SK-N-SH (cell line): ENCODE data around the gene PPP2R1A. TPM values are rescaled to one million over a fixed set of nuclear protein-coding genes. Genes with fewer than 3 reads are reported as not detected.

ENCODE experiments used
- CTCF ChIA-PET: fragments of 300-600, 350-600 bp; formaldehyde crosslinking; extraction: SDS; loops from one replicate; lab custom pipeline; 2021; lab: Yijun Ruan, JAX
- POLR2A ChIA-PET: fragments of 350-600 bp; sonication (Branson Sonifier 250); formaldehyde crosslinking; extraction: SDS; loops from one replicate; lab custom pipeline; 2020; ENCODE audit warnings: antibody characterized with exemption, inconsistent platforms; lab: Yijun Ruan, JAX
- DNase-seq: peaks from one replicate; pipeline ENCODE4 v3.0.0; 2012
- H2AFZ ChIP-seq: fragments of 200-600 bp; sonication (generic); 2 replicates; pipeline ENCODE4 v1.8.1; 2016; ENCODE audit warnings: antibody characterized with exemption, mild to moderate bottlenecking, low read depth
- H3F3A ChIP-seq: fragments of 200-600 bp; sonication (generic); replicated peaks from 2 replicates; pipeline ENCODE3; 2016; ENCODE audit warnings: antibody characterized with exemption, mild to moderate bottlenecking; ENCODE audit not compliant: insufficient read depth
- H3K27ac ChIP-seq, 2 experiments: fragments of 200-500 bp in 1 of 2; fragments of 200-600 bp in 1 of 2; sonication (Bioruptor generic) in 1 of 2; sonication (generic), shearing (Covaris generic) in 1 of 2; 2 replicates each; pipeline versions ENCODE4 v1.5.1 to v1.6.1; 2014 to 2016; ENCODE audit warnings: low read depth in 2 of 2, inconsistent platforms in 1 of 2, low read length in 1 of 2, mild to moderate bottlenecking in 1 of 2, mixed read lengths in 1 of 2
- H3K27me3 ChIP-seq: fragments of 200-600 bp; sonication (generic), shearing (Covaris generic); 2 replicates; pipeline ENCODE4 v1.6.1; 2016; ENCODE audit warnings: mixed run types; ENCODE audit not compliant: insufficient read depth
- H3K36me3 ChIP-seq, 2 experiments: fragments of 200-500 bp in 1 of 2; fragments of 200-600 bp in 1 of 2; sonication (Bioruptor generic) in 1 of 2; sonication (generic) in 1 of 2; replicated peaks in 1 of 2; 2 replicates each; pipeline versions ENCODE3 to v1.5.1; 2014 to 2016; ENCODE audit warnings: low read length in 1 of 2, mild to moderate bottlenecking in 1 of 2; ENCODE audit not compliant: insufficient read depth in 2 of 2, control insufficient read depth in 1 of 2
- H3K4me1 ChIP-seq, 2 experiments: fragments of 200-500 bp in 1 of 2; fragments of 200-600 bp in 1 of 2; sonication (Bioruptor generic) in 1 of 2; sonication (generic), shearing (Covaris generic) in 1 of 2; 2 replicates each; pipeline versions ENCODE4 v1.5.1 to v1.6.1; 2014 to 2016; ENCODE audit warnings: low read depth in 1 of 2, low read length in 1 of 2, mixed run types in 1 of 2; ENCODE audit not compliant: insufficient read depth in 2 of 2, control insufficient read depth in 1 of 2
- H3K4me2 ChIP-seq: fragments of 200-600 bp; sonication (generic), shearing (Covaris generic); 2 replicates; pipeline ENCODE4 v1.6.1; 2017; ENCODE audit warnings: mixed run types
- H3K4me3 ChIP-seq, 2 experiments: fragments of 200-500 bp in 1 of 2; fragments of 200-600 bp in 1 of 2; sonication (Bioruptor generic) in 1 of 2; sonication (generic), shearing (Covaris generic) in 1 of 2; 2 replicates each; pipeline versions ENCODE4 v1.5.1 to v1.8.1; 2014 to 2016; ENCODE audit warnings: low read depth in 2 of 2, inconsistent platforms in 1 of 2, low read length in 1 of 2, mild to moderate bottlenecking in 1 of 2, mixed read lengths in 1 of 2, moderate library complexity in 1 of 2
- H3K79me2 ChIP-seq: fragments of 200-600 bp; sonication (generic); 2 replicates; pipeline ENCODE4 v1.8.1; 2017; ENCODE audit warnings: mild to moderate bottlenecking; ENCODE audit not compliant: insufficient read depth
- H3K9ac ChIP-seq: fragments of 200-600 bp; sonication (generic); 2 replicates; pipeline ENCODE4 v1.6.1; 2017; ENCODE audit warnings: mixed run types
- H3K9me2 ChIP-seq: fragments of 200-600 bp; sonication (generic); 2 replicates; pipeline ENCODE4 v1.6.1; 2017; ENCODE audit warnings: mixed run types
- H3K9me3 ChIP-seq: fragments of 200-600 bp; sonication (generic); 2 replicates; pipeline ENCODE4 v1.6.1; 2017; ENCODE audit warnings: mixed run types, mild to moderate bottlenecking, moderate library complexity
- H4K20me1 ChIP-seq: fragments of 200-600 bp; sonication (generic); 2 replicates; pipeline ENCODE4 v1.6.1; 2017; ENCODE audit warnings: mild to moderate bottlenecking, mixed run types; ENCODE audit not compliant: insufficient read depth
- CHD2 ChIP-seq: fragments of 150-350 bp; IDR thresholded peaks from 2 replicates; pipeline ENCODE4 v1.6.1; 2018; ENCODE audit warnings: low read length; ENCODE audit not compliant: partially characterized antibody
- CTCF ChIP-seq: fragments of 200-600 bp; sonication (generic); IDR thresholded peaks from 2 replicates; pipeline ENCODE4 v1.6.1; 2017; ENCODE audit warnings: antibody characterized with exemption, mild to moderate bottlenecking, moderate library complexity
- EP300 ChIP-seq, 2 experiments: IDR thresholded peaks; 2 replicates each; pipeline versions ENCODE4 v1.4.0 to v1.6.1; 2012; ENCODE audit warnings: borderline replicate concordance in 1 of 2, low read depth in 1 of 2, low read length in 1 of 2
- FOXJ3 ChIP-seq: sonication (generic); formaldehyde crosslinking; IDR thresholded peaks from 2 replicates; pipeline ENCODE4 v1.5.1; 2020; ENCODE audit warnings: mild to moderate bottlenecking, missing genetic modification reagents
- GABPA ChIP-seq: IDR thresholded peaks from 2 replicates; pipeline ENCODE4 v1.4.0; 2012; ENCODE audit warnings: low read depth, mild to moderate bottlenecking
- GATA2 ChIP-seq: sonication (generic); formaldehyde crosslinking; IDR thresholded peaks from 2 replicates; pipeline ENCODE4 v1.5.0; 2020; ENCODE audit warnings: mild to moderate bottlenecking, missing genetic modification reagents
- IRF3 ChIP-seq: fragments of 150-350 bp; IDR thresholded peaks from 2 replicates; pipeline ENCODE4 v1.6.1; 2016; ENCODE audit warnings: mild to moderate bottlenecking, low read depth, low read length
- JUND ChIP-seq: IDR thresholded peaks from 2 replicates; pipeline ENCODE4 v1.4.0; 2012
- MEF2A ChIP-seq: IDR thresholded peaks from 2 replicates; pipeline ENCODE4 v1.4.0; 2012; ENCODE audit warnings: low read depth, borderline replicate concordance
- MXI1 ChIP-seq: IDR thresholded peaks from 2 replicates; pipeline ENCODE4 v1.6.1; 2012; ENCODE audit warnings: mild to moderate bottlenecking, low read depth, low read length, improper control_type of control experiment
- NFIC ChIP-seq: IDR thresholded peaks from 2 replicates; pipeline ENCODE4 v1.4.0; 2012; ENCODE audit warnings: borderline replicate concordance
- PBX3 ChIP-seq: IDR thresholded peaks from 2 replicates; pipeline ENCODE4; 2012
- POLR2AphosphoS5 ChIP-seq: IDR thresholded peaks from 2 replicates; pipeline ENCODE4 v1.6.1; 2012; ENCODE audit warnings: low read depth, low read length
- RAD21 ChIP-seq: IDR thresholded peaks from 2 replicates; pipeline ENCODE4 v1.6.1; 2012; ENCODE audit warnings: mild to moderate bottlenecking, low read length
- RCOR1 ChIP-seq: fragments of 150-350 bp; IDR thresholded peaks from 2 replicates; pipeline ENCODE4 v1.6.1; 2017; ENCODE audit warnings: antibody characterized with exemption, low read length
- RXRA ChIP-seq: IDR thresholded peaks from 2 replicates; pipeline ENCODE4 v1.4.0; 2012; ENCODE audit warnings: low read depth, mild to moderate bottlenecking, borderline replicate concordance
- SIN3A ChIP-seq: IDR thresholded peaks from 2 replicates; pipeline ENCODE4 v1.6.1; 2012; ENCODE audit warnings: low read depth, mild to moderate bottlenecking, low read length, moderate library complexity, borderline replicate concordance
- TAF1 ChIP-seq: IDR thresholded peaks from 2 replicates; pipeline ENCODE4 v1.6.1; 2012; ENCODE audit warnings: low read depth, mild to moderate bottlenecking, low read length, moderate library complexity, borderline replicate concordance
- TCF12 ChIP-seq: IDR thresholded peaks from 2 replicates; pipeline ENCODE4 v1.4.0; 2012
- YY1 ChIP-seq: IDR thresholded peaks from 2 replicates; pipeline ENCODE4 v1.4.0; 2012; ENCODE audit warnings: low read depth, mild to moderate bottlenecking
- WGBS: methylation state at CpG from one replicate; pipeline ENCODE4 v1.1.6; 2017; ENCODE audit warnings: low lambda C conversion rate; 5-methylcytosine and 5-hydroxymethylcytosine counted together
- polyA plus RNA-seq, 3 experiments: library from polyadenylated mRNA; depleted of rRNA; stranded (reverse); fragments of >200 nt; gene quantifications; 2 replicates each; pipeline ENCODE4 v1.2.3, GENCODE V29; 2012

The PPP2R1A gene
- polyA plus RNA-seq, 1 of the 3 experiments (the other 2 are of a cell fraction), result 163 TPM

- Histone ChIP-seq H3K4me2 (no peak overlapping the region), H3K9me3 (no peaks in the 10 kb centered on the region), H3K27me3 (no peaks in the 10 kb centered on the region), H2AFZ (no peak overlapping the region)
- TF ChIP-seq SIN3A, result no peak
- no peak for TF ChIP-seq TCF12
- TF ChIP-seq EP300 (IDR thresholded peaks at IDR 0.05; ENCODE audit: borderline replicate concordance in 1 of 2, low read depth in 1 of 2, low read length in 1 of 2), result no peak
- TF ChIP-seq GABPA, result no peak
- TF ChIP-seq MEF2A, result no peak
- no peak for TF ChIP-seq NFIC
- TF ChIP-seq TAF1, result no peak
- TF ChIP-seq YY1, result no peak
- TF ChIP-seq, all 33 proteins: peak for 0
- peaks cover 96% of the 10 kb centered on the region for H3K79me2 ChIP-seq
- ChIA-PET POLR2A (no interaction called here), CTCF (interaction anchor here (0.9 kb wide), 1 partner anchor 41 kb away, joined by 4 read pairs; no protein-coding TSS in a partner anchor)
- no peak overlapping the region for H3K9ac ChIP-seq
- WGBS, result 98% methylated on average over 5 of the region's 5 CpGs
- H4K20me1 ChIP-seq, result peaks cover 69% of the 10 kb centered on the region
- H3K4me3 ChIP-seq, result no peak overlapping the region
- H3K4me1 ChIP-seq, result peaks cover 7 to 19% of the 10 kb centered on the region in 2 experiments; a peak in 3 of 4 replicates
- no peak overlapping the region for H3K27ac ChIP-seq
- H3F3A ChIP-seq, result peaks cover 6% of the 10 kb centered on the region
- peaks cover 27 to 35% of the 10 kb centered on the region in 2 experiments for H3K36me3 ChIP-seq
- no peaks in the 10 kb centered on the region for H3K9me2 ChIP-seq
- DNase-seq, result no peak
Measured at GRCh38 chr19:52196256-52196967, 6.6 kb downstream of the PPP2R1A start.

DNA sequence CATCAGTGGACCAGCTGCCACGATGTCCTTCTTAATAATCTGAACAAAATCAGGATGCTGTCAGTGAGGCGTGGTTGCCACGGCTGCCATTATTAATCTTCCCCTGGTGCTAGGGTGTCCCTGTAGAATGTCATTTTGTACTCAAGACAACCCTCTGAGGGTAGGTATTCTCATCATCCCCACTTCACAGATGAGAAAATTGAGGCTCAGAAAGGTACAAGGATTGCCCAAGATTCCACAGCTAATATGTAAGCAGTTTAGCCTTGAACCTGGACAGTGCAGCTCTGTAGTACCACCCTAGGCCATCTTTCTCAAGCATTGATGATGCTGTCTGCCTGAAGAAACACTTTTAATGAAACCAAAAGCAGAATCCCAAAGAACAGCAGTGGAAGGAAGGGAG lies 8.1 kb downstream of the PPP2R1A start:
- H3K4me1 ChIP-seq, result peaks cover 2 to 14% of the 10 kb centered on the region in 2 experiments; a peak in 2 of 4 replicates
- H3K4me3 ChIP-seq, result no peak overlapping the region
- no peak for DNase-seq
- peaks cover 70% of the 10 kb centered on the region for H4K20me1 ChIP-seq
- H3K79me2 ChIP-seq, result peaks cover 96% of the 10 kb centered on the region
- no peak for TF ChIP-seq CTCF
- no peak for TF ChIP-seq NFIC
- no peak for TF ChIP-seq CHD2
- TF ChIP-seq RXRA, result no peak
- no peak for TF ChIP-seq EP300 (IDR thresholded peaks at IDR 0.05; ENCODE audit: borderline replicate concordance in 1 of 2, low read depth in 1 of 2, low read length in 1 of 2)
- TF ChIP-seq GATA2 (CRISPR knock-in tag), result no peak
- TF ChIP-seq POLR2AphosphoS5, result no peak
- no peak for TF ChIP-seq FOXJ3 (CRISPR knock-in tag)
- no peak for TF ChIP-seq RAD21
- no peak for TF ChIP-seq RCOR1
- TF ChIP-seq IRF3, result no peak
- no peak for TF ChIP-seq MXI1
- TF ChIP-seq JUND, result no peak
- no peak for TF ChIP-seq PBX3
- H3K27ac ChIP-seq, result no peak overlapping the region
- H3K4me2 ChIP-seq, result no peak overlapping the region
- no peak overlapping the region for H2AFZ ChIP-seq
- peaks cover 37 to 50% of the 10 kb centered on the region in 2 experiments for H3K36me3 ChIP-seq
- H3K9me2 ChIP-seq, result no peaks in the 10 kb centered on the region
- H3K9me3 ChIP-seq, result no peaks in the 10 kb centered on the region
- ChIA-PET CTCF (interaction anchor here (1.5 kb wide), 1 partner anchor 58 kb away, joined by 4 read pairs; the partner anchor contains the start of gene ZNF616), POLR2A (interaction anchor here (0.9 to 1.1 kb wide), 2 partner anchors 8 to 59 kb away, joined by 3 read pairs; partner anchors contain the start of genes PPP2R1A and ZNF616)
- WGBS, result 95% methylated on average over 3 of the region's 3 CpGs
- H3K27me3 ChIP-seq, result no peaks in the 10 kb centered on the region
- peaks cover 6% of the 10 kb centered on the region for H3F3A ChIP-seq
- no peak overlapping the region for H3K9ac ChIP-seq
